GM12878 (cell line): ENCODE data around the gene ADRB1. TPM values are rescaled to one million over a fixed set of nuclear protein-coding genes. Genes with fewer than 3 reads are reported as not detected.

Experiments
- ATAC-seq: fragments of 200-7000 bp; cut with Tn5 transposase; 3 replicates; pipeline ENCODE4 v1.9.1; 2020; ENCODE audit warnings: mild to moderate bottlenecking, moderate library complexity
- BruUV-seq: library from RNA; stranded (reverse); fragments of 400-500 nt; replicated peaks from 2 replicates; lab custom pipeline; 2021; lab: Mats Ljungman, UMichigan
- CTCF ChIA-PET: fragments of 300-600 bp; sonication (Branson Sonifier 250); formaldehyde crosslinking; extraction: SDS; loops from one replicate; lab custom pipeline; 2021; ENCODE audit warnings: inconsistent platforms; lab: Yijun Ruan, JAX
- POLR2A ChIA-PET: fragments of 350-600 bp; formaldehyde crosslinking; extraction: SDS; loops from one replicate; lab custom pipeline; 2021; ENCODE audit warnings: inconsistent platforms; lab: Charles Lee
- RAD21 ChIA-PET: fragments of 300-600 bp; sonication (Branson Sonifier 250); formaldehyde crosslinking; loops from one replicate; lab custom pipeline; 2023; ENCODE audit warnings: antibody characterized with exemption; ENCODE audit not compliant: unreplicated experiment; lab: Charles Lee
- SMC1A ChIA-PET: fragments of 300-600 bp; sonication (Branson Sonifier 250); formaldehyde crosslinking; loops from one replicate; lab custom pipeline; 2023; ENCODE audit not compliant: unreplicated experiment, uncharacterized antibody; lab: Charles Lee
- DNase-seq: peaks from one replicate; pipeline ENCODE4 v3.0.0-alpha.2; 2011; ENCODE audit warnings: low read depth, low spot score
- FAIRE-seq: peaks from 3 replicates; lab custom pipeline; 2011; peaks lifted over from hg19 to GRCh38; lab: Jason Lieb, UNC
- H2AFZ ChIP-seq: 2 replicates; pipeline ENCODE4 v1.6.0; 2011; ENCODE audit warnings: low read depth, low read length, control low read depth; ENCODE audit not compliant: control insufficient read depth
- H3K27ac ChIP-seq: 2 replicates; pipeline ENCODE4 v1.5.1; 2011; ENCODE audit warnings: control low read depth; ENCODE audit not compliant: control insufficient read depth, insufficient read depth
- H3K27me3 ChIP-seq, 2 experiments: replicated peaks in 1 of 2; 2 replicates each; pipeline versions ENCODE4 v1.6.0 to v1.6.1; 2011; ENCODE audit warnings: low read length in 1 of 2; ENCODE audit not compliant: control insufficient read depth in 2 of 2, insufficient read depth in 2 of 2
- H3K36me3 ChIP-seq, 2 experiments: 2 replicates each; pipeline ENCODE4 v1.5.1; 2011; ENCODE audit warnings: low read length in 1 of 2; ENCODE audit not compliant: control insufficient read depth in 2 of 2, insufficient read depth in 2 of 2
- H3K4me1 ChIP-seq: 2 replicates; pipeline ENCODE4 v1.6.1; 2011; ENCODE audit warnings: mild to moderate bottlenecking, low read length, moderate library complexity, mixed read lengths; ENCODE audit not compliant: control insufficient read depth, insufficient read depth
- H3K4me2 ChIP-seq: 2 replicates; pipeline ENCODE4 v1.6.0; 2011; ENCODE audit warnings: control low read depth; ENCODE audit not compliant: control insufficient read depth, insufficient read depth
- H3K4me3 ChIP-seq: fragments of 200-600 bp; sonication (generic); 2 replicates; pipeline ENCODE4 v1.5.1; 2016
- H3K79me2 ChIP-seq: 2 replicates; pipeline ENCODE4 v1.6.0; 2011; ENCODE audit warnings: low read length; ENCODE audit not compliant: control insufficient read depth, insufficient read depth
- H3K9ac ChIP-seq: 2 replicates; pipeline ENCODE4 v1.8.0; 2011; ENCODE audit warnings: low read length, control low read depth, mixed read lengths; ENCODE audit not compliant: control insufficient read depth, insufficient read depth
- H3K9me3 ChIP-seq: replicated peaks from 3 replicates; pipeline ENCODE4 v1.5.1; 2011; ENCODE audit warnings: mild to moderate bottlenecking, low read length; ENCODE audit not compliant: control insufficient read depth, insufficient read depth
- H4K20me1 ChIP-seq: 2 replicates; pipeline ENCODE4 v1.6.0; 2011; ENCODE audit not compliant: control insufficient read depth, insufficient read depth
- BRCA1 ChIP-seq: IDR thresholded peaks from 2 replicates; pipeline ENCODE4 v1.6.1; 2011; ENCODE audit warnings: low read depth, low read length, improper control_type of control experiment
- DPF2 ChIP-seq: fragments of 450-650 bp; IDR thresholded peaks from 2 replicates; pipeline ENCODE4 v1.6.1; 2017; ENCODE audit warnings: mild to moderate bottlenecking
- JUNB ChIP-seq: IDR thresholded peaks from 2 replicates; pipeline ENCODE4 v1.6.1; 2016; ENCODE audit warnings: antibody characterized with exemption, mild to moderate bottlenecking
- PAX8 ChIP-seq: fragments of 450-650 bp; IDR thresholded peaks from 2 replicates; pipeline ENCODE4 v1.6.1; 2017; ENCODE audit warnings: mild to moderate bottlenecking, moderate library complexity
- POLR2AphosphoS2 ChIP-seq: IDR thresholded peaks from 2 replicates; pipeline ENCODE4 v1.6.1; 2011; ENCODE audit warnings: low read depth, mild to moderate bottlenecking, low read length, improper control_type of control experiment, moderate library complexity
- RAD21 ChIP-seq: IDR thresholded peaks from 2 replicates; pipeline ENCODE4 v1.6.1; 2011; ENCODE audit warnings: mild to moderate bottlenecking, low read depth, low read length, moderate library complexity; ENCODE audit not compliant: insufficient read depth
- RB1 ChIP-seq: fragments of 450-650 bp; formaldehyde crosslinking; IDR thresholded peaks from 2 replicates; pipeline ENCODE4 v1.6.1; 2017; ENCODE audit warnings: mild to moderate bottlenecking, borderline replicate concordance
- SIX5 ChIP-seq: IDR thresholded peaks from 2 replicates; pipeline ENCODE4 v1.6.1; 2011; ENCODE audit warnings: mild to moderate bottlenecking, low read depth, low read length, moderate library complexity; ENCODE audit not compliant: severe bottlenecking
- TCF12 ChIP-seq: IDR thresholded peaks from 2 replicates; pipeline ENCODE4 v1.6.1; 2011; ENCODE audit warnings: low read depth, mild to moderate bottlenecking, low read length
- ZNF24 ChIP-seq: fragments of 450-650 bp; IDR thresholded peaks from 2 replicates; pipeline ENCODE4 v1.6.1; 2017; ENCODE audit warnings: antibody characterized with exemption, mild to moderate bottlenecking
- WGBS: methylation state at CpG from one replicate; pipeline ENCODE4 v1.1.6; 2016; ENCODE audit warnings: low lambda C conversion rate; ENCODE audit not compliant: insufficient replicate concordance, insufficient coverage; ENCODE audit errors: missing lambda C conversion rate; 5-methylcytosine and 5-hydroxymethylcytosine counted together
- in situ Hi-C: fragments of 300-500 bp; cut with MboI; formaldehyde crosslinking; loops from 9 replicates; pipeline ENCODE4 v1.14.3; 2018; ENCODE audit warnings: mixed read lengths
- intact Hi-C: fragments of 100-400 bp; cut with micrococcal nuclease; formaldehyde crosslinking; loops from one replicate; pipeline ENCODE4 v1.14.2; 2022; ENCODE audit not compliant: unreplicated experiment
- polyA plus RNA-seq, 11 experiments: library from polyadenylated mRNA; depleted of rRNA in 4 of 11; unstranded in 6 of 11; stranded (reverse) in 5 of 11; fragments of >200 nt; fragmentation: Nextera tagmentation in 4 of 11; fragmentation: Illumina TruSeq in 1 of 11; extraction: Ambion mirVana in 4 of 11; extraction: Trizol in 1 of 11; gene quantifications; 1 replicate in 1 of 11; 2 replicates in 10 of 11; pipeline versions ENCODE4 v1.2.1 to v1.2.3, GENCODE V29; 2011 to 2016; ENCODE audit warnings: inconsistent platforms in 2 of 11, missing spikeins in 2 of 11, low read depth in 1 of 11
- total RNA-seq, 4 experiments: library from RNA; depleted of rRNA in 3 of 4; stranded (reverse); fragments of >200 nt in 3 of 4; fragmentation: Illumina TruSeq in 1 of 4; extraction: Trizol in 1 of 4; gene quantifications; 2 replicates each; pipeline versions ENCODE4 v1.2.1 to v1.2.3, GENCODE V29; 2013 to 2021
- TF ChIP-seq, protein P1 (sequence below): fragments of 150-350 bp; IDR thresholded peaks from 2 replicates; pipeline ENCODE4 v1.6.1; 2014; ENCODE audit warnings: mild to moderate bottlenecking, low read depth, low read length
- TF ChIP-seq, protein P2 (sequence below): fragments of 450-650 bp; IDR thresholded peaks from 2 replicates; pipeline ENCODE4 v1.6.1; 2014; ENCODE audit warnings: mild to moderate bottlenecking
- TF ChIP-seq, protein P3 (sequence below): fragments of 450-650 bp; conservative IDR thresholded peaks from 2 replicates; pipeline ENCODE4 v1.6.1; 2017; ENCODE audit warnings: mild to moderate bottlenecking, moderate library complexity
- TF ChIP-seq, protein P4 (sequence below): fragments of 450-650 bp; IDR thresholded peaks from 2 replicates; pipeline ENCODE4 v1.6.1; 2016; ENCODE audit warnings: mild to moderate bottlenecking, moderate library complexity, borderline replicate concordance

Gene ADRB1
- total and polyA plus RNA-seq, 10 of the 15 experiments (the other 5 are each of a cell fraction or from before 2014, with no cell fraction given), result 0.26 to 4.5 (median 1.1) TPM

DNA sequence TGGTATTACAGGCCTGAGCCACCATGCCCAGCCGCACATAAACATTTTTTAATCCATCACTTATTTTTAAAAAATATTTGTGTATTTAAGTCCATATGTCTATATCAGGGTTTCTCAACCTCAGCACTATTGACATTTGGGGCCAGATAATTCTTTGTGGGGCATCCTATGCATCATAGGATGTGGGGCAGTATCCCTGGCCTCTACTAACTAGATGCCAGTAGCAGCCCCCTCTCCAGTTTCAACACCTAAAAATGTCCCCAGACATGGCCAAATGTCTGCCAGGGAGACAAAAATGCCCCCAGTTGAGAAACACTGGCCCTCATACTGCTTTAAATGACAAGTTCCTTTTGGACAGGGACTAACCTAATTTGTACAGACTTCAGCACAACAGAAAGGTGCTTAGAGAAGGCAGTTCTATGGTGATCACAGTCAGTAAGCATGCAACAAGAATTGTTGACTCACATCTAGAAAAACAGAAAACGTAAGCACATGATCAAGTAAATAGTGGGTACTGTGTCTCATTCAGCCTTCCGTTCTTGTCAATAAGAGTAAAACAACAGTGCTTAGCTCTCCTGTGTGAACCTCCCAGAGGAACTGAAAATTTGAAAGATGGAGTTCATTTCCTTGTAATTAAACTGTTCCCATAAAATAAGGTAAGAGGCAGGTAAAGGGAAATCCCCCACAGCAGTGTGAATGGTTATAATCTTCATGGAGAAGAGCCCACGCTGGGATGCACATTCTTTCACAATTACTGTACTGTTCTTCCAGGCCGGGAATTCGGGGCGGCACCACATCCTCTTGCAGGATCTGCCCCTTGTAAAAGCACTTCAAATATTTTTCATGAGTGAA, 17.3 kb upstream of the ADRB1 start (continued):
- TF ChIP-seq, protein P1, sequence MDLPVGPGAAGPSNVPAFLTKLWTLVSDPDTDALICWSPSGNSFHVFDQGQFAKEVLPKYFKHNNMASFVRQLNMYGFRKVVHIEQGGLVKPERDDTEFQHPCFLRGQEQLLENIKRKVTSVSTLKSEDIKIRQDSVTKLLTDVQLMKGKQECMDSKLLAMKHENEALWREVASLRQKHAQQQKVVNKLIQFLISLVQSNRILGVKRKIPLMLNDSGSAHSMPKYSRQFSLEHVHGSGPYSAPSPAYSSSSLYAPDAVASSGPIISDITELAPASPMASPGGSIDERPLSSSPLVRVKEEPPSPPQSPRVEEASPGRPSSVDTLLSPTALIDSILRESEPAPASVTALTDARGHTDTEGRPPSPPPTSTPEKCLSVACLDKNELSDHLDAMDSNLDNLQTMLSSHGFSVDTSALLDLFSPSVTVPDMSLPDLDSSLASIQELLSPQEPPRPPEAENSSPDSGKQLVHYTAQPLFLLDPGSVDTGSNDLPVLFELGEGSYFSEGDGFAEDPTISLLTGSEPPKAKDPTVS, result no peak
- TF ChIP-seq, protein P2, sequence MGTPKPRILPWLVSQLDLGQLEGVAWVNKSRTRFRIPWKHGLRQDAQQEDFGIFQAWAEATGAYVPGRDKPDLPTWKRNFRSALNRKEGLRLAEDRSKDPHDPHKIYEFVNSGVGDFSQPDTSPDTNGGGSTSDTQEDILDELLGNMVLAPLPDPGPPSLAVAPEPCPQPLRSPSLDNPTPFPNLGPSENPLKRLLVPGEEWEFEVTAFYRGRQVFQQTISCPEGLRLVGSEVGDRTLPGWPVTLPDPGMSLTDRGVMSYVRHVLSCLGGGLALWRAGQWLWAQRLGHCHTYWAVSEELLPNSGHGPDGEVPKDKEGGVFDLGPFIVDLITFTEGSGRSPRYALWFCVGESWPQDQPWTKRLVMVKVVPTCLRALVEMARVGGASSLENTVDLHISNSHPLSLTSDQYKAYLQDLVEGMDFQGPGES, result no peak

DNA sequence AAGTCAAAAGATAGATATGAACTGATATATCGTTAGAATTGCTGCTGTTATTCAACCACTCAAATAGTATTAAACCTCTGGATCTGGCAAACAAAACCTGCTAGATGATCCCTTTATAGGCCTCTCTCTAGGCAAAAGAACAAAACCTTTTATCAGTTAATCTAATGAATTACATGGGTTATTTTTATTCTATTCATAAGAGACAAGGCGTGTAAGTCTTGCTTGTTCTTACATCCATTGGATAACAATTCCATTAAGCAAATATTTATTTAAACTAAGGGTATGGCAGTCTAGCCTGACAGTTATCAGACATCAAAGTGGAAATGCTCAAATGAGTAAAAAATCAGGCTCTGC, 16.6 kb upstream of the ADRB1 start:
- Histone ChIP-seq H3K4me1 (peaks cover 25% of the 10 kb centered on the region), H3K9me3 (no peaks in the 10 kb centered on the region), H2AFZ (no peak overlapping the region), H3K9ac (no peak overlapping the region), H3K4me2 (no peak overlapping the region), H3K79me2 (no peaks in the 10 kb centered on the region), H3K36me3 (no peaks in the 10 kb centered on the region), H3K27me3 (no peaks in the 10 kb centered on the region; a peak in 1 of 4 replicates), H4K20me1 (no peaks in the 10 kb centered on the region), H3K4me3 (no peak overlapping the region), H3K27ac (no peak overlapping the region)
- FAIRE-seq, result no peak
- ATAC-seq, result no peak
- ChIA-PET POLR2A (interaction anchor here (0.6 kb wide), 1 partner anchor 65 kb away, joined by 3 read pairs; no protein-coding TSS in a partner anchor), CTCF (no interaction called here), SMC1A (no interaction called here), RAD21 (no interaction called here)
- no TSS peak for BruUV-seq
- 64% methylated on average over 2 of the region's 2 CpGs for WGBS
- intact Hi-C loops, result loop anchor here (5.0 kb wide), 1 partner anchor 70 kb away; no protein-coding TSS in a partner anchor
- DNase-seq, result no peak
- in situ Hi-C loops, result no loop called here
- TF ChIP-seq, protein P3, sequence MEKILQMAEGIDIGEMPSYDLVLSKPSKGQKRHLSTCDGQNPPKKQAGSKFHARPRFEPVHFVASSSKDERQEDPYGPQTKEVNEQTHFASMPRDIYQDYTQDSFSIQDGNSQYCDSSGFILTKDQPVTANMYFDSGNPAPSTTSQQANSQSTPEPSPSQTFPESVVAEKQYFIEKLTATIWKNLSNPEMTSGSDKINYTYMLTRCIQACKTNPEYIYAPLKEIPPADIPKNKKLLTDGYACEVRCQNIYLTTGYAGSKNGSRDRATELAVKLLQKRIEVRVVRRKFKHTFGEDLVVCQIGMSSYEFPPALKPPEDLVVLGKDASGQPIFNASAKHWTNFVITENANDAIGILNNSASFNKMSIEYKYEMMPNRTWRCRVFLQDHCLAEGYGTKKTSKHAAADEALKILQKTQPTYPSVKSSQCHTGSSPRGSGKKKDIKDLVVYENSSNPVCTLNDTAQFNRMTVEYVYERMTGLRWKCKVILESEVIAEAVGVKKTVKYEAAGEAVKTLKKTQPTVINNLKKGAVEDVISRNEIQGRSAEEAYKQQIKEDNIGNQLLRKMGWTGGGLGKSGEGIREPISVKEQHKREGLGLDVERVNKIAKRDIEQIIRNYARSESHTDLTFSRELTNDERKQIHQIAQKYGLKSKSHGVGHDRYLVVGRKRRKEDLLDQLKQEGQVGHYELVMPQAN, result no peak
- TF ChIP-seq DPF2, result no peak
- no peak for TF ChIP-seq SIX5
- no peak for TF ChIP-seq BRCA1
- no peak for TF ChIP-seq ZNF24
- no peak for TF ChIP-seq JUNB
- TF ChIP-seq, protein P4, sequence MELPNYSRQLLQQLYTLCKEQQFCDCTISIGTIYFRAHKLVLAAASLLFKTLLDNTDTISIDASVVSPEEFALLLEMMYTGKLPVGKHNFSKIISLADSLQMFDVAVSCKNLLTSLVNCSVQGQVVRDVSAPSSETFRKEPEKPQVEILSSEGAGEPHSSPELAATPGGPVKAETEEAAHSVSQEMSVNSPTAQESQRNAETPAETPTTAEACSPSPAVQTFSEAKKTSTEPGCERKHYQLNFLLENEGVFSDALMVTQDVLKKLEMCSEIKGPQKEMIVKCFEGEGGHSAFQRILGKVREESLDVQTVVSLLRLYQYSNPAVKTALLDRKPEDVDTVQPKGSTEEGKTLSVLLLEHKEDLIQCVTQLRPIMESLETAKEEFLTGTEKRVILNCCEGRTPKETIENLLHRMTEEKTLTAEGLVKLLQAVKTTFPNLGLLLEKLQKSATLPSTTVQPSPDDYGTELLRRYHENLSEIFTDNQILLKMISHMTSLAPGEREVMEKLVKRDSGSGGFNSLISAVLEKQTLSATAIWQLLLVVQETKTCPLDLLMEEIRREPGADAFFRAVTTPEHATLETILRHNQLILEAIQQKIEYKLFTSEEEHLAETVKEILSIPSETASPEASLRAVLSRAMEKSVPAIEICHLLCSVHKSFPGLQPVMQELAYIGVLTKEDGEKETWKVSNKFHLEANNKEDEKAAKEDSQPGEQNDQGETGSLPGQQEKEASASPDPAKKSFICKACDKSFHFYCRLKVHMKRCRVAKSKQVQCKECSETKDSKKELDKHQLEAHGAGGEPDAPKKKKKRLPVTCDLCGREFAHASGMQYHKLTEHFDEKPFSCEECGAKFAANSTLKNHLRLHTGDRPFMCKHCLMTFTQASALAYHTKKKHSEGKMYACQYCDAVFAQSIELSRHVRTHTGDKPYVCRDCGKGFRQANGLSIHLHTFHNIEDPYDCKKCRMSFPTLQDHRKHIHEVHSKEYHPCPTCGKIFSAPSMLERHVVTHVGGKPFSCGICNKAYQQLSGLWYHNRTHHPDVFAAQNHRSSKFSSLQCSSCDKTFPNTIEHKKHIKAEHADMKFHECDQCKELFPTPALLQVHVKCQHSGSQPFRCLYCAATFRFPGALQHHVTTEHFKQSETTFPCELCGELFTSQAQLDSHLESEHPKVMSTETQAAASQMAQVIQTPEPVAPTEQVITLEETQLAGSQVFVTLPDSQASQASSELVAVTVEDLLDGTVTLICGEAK, result no peak
- TF ChIP-seq TCF12, result no peak
- TF ChIP-seq POLR2AphosphoS2, result no peak
- TF ChIP-seq RB1, result no peak
- TF ChIP-seq RAD21, result no peak
- no peak for TF ChIP-seq PAX8
